NCI-H146 (cell line): ENCODE measurements around the gene CA9.
A peak's percentile ranks its signal among the peaks of the same experiment; 100 is the strongest.

Experiments used
- DNase-seq: peaks from one replicate; lab custom pipeline; 2025; lab: John Stamatoyannopoulos, UW

CA9 gene

GRCh38 chr9:35651956-35652828 lies 21.5 kb upstream of the CA9 start:
- DNase-seq, result no peak

GRCh38 chr9:35652829-35653209 lies 20.9 kb upstream of the CA9 start:
- DNase-seq, result no peak

GRCh38 chr9:35653611-35654010 lies 20.1 kb upstream of the CA9 start:
- DNase-seq, result no peak

- DNase-seq, result peak; percentile 30
Measured at GRCh38 chr9:35656348-35656747, 17.4 kb upstream of the CA9 start.

- peak; percentile 64 for DNase-seq
Measured at GRCh38 chr9:35656831-35657545, 16.7 kb upstream of the CA9 start.

- DNase-seq, result peak; percentile 99
Measured at GRCh38 chr9:35657546-35658136, 16.1 kb upstream of the CA9 start, which contains the start of gene RMRP. TSS of gene RMRP (minus strand) at chr9:35658019.

- peak; percentile 89 for DNase-seq
Measured at GRCh38 chr9:35658137-35658967, 15.4 kb upstream of the CA9 start, which contains the start of gene CCDC107. TSS of gene CCDC107 (plus strand) at chr9:35658292. CDS start at chr9:35658380, 88 bp downstream.

GRCh38 chr9:35658968-35659220 lies 14.8 kb upstream of the CA9 start:
- no peak for DNase-seq

GRCh38 chr9:35659340-35659739 lies 14.4 kb upstream of the CA9 start:
- DNase-seq, result no peak

GRCh38 chr9:35660966-35661415 lies 12.7 kb upstream of the CA9 start:
- no peak for DNase-seq

GRCh38 chr9:35661756-35662350 lies 11.9 kb upstream of the CA9 start:
- no peak for DNase-seq

GRCh38 chr9:35662437-35662836 lies 11.3 kb upstream of the CA9 start:
- DNase-seq, result no peak

GRCh38 chr9:35664531-35665470 lies 8.9 kb upstream of the CA9 start, which contains the start of gene ARHGEF39:
TSS of gene ARHGEF39 (minus strand) at chr9:35665195. CDS start at chr9:35665169, 26 bp downstream.
- DNase-seq, result peak; percentile 93

- DNase-seq, result no peak
Measured at GRCh38 chr9:35665471-35665818, 8.3 kb upstream of the CA9 start.

- DNase-seq, result no peak
Measured at GRCh38 chr9:35666045-35666444, 7.7 kb upstream of the CA9 start.

- no peak for DNase-seq
Measured at GRCh38 chr9:35666549-35666948, 7.2 kb upstream of the CA9 start.

- no peak for DNase-seq
Measured at GRCh38 chr9:35667939-35668338, 5.8 kb upstream of the CA9 start.

GRCh38 chr9:35669331-35670145 lies 4.2 kb upstream of the CA9 start:
- DNase-seq, result peak; percentile 62

- DNase-seq, result no peak
Measured at GRCh38 chr9:35674025-35674361, 265 bp downstream of the CA9 start.

GRCh38 chr9:35675204-35675603 lies 1.5 kb downstream of the CA9 start:
- no peak for DNase-seq
